Glutamatergic neuron (in vitro differentiated cells): ENCODE data around the gene TNFRSF25. TPM values are rescaled to one million over a fixed set of nuclear protein-coding genes. Genes with fewer than 3 reads are reported as not detected.

Experiments
- DNase-seq: peaks from one replicate; pipeline ENCODE4 v3.0.0; 2022
- H3K27ac Mint-ChIP-seq: one replicate; pipeline ENCODE4 v1.8.0; 2020; ENCODE audit warnings: mild to moderate bottlenecking, mixed read lengths, inconsistent platforms; ENCODE audit not compliant: unreplicated experiment
- H3K27me3 Mint-ChIP-seq: one replicate; pipeline ENCODE4 v1.8.0; 2020; ENCODE audit warnings: mild to moderate bottlenecking, moderate library complexity, mixed read lengths, inconsistent platforms; ENCODE audit not compliant: unreplicated experiment
- H3K36me3 Mint-ChIP-seq: one replicate; pipeline ENCODE4 v1.8.0; 2020; ENCODE audit warnings: mild to moderate bottlenecking, mixed read lengths, inconsistent platforms; ENCODE audit not compliant: unreplicated experiment
- H3K4me1 Mint-ChIP-seq: one replicate; pipeline ENCODE4 v1.8.0; 2020; ENCODE audit warnings: mild to moderate bottlenecking, low read depth, mixed read lengths, inconsistent platforms; ENCODE audit not compliant: unreplicated experiment
- H3K4me3 Mint-ChIP-seq: one replicate; pipeline ENCODE4 v1.8.0; 2020; ENCODE audit warnings: mild to moderate bottlenecking, mixed read lengths, inconsistent platforms; ENCODE audit not compliant: unreplicated experiment
- H3K9me3 Mint-ChIP-seq: one replicate; pipeline ENCODE4 v1.8.0; 2020; ENCODE audit warnings: mild to moderate bottlenecking, moderate library complexity, mixed read lengths, inconsistent platforms; ENCODE audit not compliant: unreplicated experiment
- total RNA-seq: library from RNA; stranded (reverse); fragmentation: NEBNext Ultra II Directional; extraction: Animal tissue kit (Norgen Biotek cat#: 25700); gene quantifications from one replicate; pipeline ENCODE4 v1.2.1, GENCODE V29; 2021; ENCODE audit not compliant: unreplicated experiment
- TF ChIP-seq, protein P1 (sequence below): fragments of 200-600 bp; sonication (generic); IDR thresholded peaks from one replicate; pipeline ENCODE4 v1.5.0; 2021; ENCODE audit not compliant: partially characterized antibody, unreplicated experiment

The TNFRSF25 gene
- total RNA-seq, 1 donor from 2014 or later: 47.5 TPM

DNA sequence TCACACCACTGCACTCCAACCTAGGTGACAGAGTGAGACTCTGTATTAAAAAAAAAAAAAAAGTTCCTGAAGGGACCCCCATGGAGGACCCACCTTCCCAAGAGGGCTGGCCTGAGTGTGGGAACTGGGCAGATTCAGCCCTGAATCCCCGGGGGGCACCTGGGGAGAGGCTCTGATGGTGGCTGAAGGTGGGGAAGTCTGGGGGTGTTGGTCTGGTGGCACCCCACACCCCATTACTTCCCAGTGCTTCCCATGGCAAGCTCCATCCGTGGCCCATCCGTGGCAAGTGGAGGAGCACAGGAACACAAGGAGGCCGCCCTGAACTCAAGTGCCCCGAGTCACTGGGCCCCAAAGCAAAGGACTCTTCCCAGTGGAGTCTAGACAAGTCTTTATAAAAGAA lies 778 bp upstream of the TNFRSF25 start:
- TF ChIP-seq, protein P1, sequence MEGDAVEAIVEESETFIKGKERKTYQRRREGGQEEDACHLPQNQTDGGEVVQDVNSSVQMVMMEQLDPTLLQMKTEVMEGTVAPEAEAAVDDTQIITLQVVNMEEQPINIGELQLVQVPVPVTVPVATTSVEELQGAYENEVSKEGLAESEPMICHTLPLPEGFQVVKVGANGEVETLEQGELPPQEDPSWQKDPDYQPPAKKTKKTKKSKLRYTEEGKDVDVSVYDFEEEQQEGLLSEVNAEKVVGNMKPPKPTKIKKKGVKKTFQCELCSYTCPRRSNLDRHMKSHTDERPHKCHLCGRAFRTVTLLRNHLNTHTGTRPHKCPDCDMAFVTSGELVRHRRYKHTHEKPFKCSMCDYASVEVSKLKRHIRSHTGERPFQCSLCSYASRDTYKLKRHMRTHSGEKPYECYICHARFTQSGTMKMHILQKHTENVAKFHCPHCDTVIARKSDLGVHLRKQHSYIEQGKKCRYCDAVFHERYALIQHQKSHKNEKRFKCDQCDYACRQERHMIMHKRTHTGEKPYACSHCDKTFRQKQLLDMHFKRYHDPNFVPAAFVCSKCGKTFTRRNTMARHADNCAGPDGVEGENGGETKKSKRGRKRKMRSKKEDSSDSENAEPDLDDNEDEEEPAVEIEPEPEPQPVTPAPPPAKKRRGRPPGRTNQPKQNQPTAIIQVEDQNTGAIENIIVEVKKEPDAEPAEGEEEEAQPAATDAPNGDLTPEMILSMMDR: no peak
- Mint-ChIP-seq H3K4me1 (no peaks in the 10 kb centered on the region), H3K4me3 (no peak overlapping the region), H3K36me3 (no peaks in the 10 kb centered on the region), H3K27me3 (peaks cover 11% of the 10 kb centered on the region), H3K27ac (no peak overlapping the region), H3K9me3 (peaks cover 3% of the 10 kb centered on the region)
- no peak for DNase-seq

DNA sequence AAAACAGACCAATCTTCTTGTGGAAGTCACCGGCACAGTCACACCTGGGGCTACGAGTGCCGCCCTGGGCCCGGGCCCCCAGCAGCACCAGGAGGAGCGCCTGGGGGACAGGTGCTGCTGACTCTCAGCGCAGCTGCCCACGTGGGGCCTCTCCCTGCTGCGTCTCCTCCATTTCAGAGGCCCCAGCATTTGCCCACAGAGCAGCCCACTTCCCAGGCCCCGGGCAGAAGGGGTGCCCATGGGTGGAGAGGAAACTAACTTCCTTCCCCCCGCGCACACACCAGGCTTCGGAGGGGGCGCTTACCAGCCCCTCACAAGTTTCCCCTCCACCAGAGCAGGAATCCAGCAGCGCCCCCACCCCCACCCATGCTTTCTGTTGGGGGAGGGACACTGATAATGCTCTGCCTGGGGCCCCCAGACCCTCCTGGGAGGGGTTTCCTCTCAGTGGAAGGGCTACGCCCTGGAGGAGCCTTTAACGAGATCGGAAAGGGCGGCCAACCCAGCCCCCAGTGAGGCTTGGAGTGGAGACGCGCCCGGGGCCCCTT lies 440 bp downstream of the TNFRSF25 start:
- no peak for DNase-seq
- Mint-ChIP-seq H3K4me3 (no peak overlapping the region), H3K27ac (no peak overlapping the region), H3K27me3 (peaks cover 15% of the 10 kb centered on the region), H3K36me3 (no peaks in the 10 kb centered on the region), H3K4me1 (no peaks in the 10 kb centered on the region), H3K9me3 (peaks cover 3% of the 10 kb centered on the region)
- TF ChIP-seq, protein P1: no peak

GRCh38 chr1:6464915-6465314 lies 1.1 kb downstream of the TNFRSF25 start:
- Mint-ChIP-seq H3K9me3 (peaks cover 3% of the 10 kb centered on the region), H3K36me3 (no peaks in the 10 kb centered on the region), H3K27ac (no peak overlapping the region), H3K4me3 (no peak overlapping the region), H3K27me3 (peaks cover 15% of the 10 kb centered on the region), H3K4me1 (no peaks in the 10 kb centered on the region)
- TF ChIP-seq, protein P1: no peak
- no peak for DNase-seq

DNA sequence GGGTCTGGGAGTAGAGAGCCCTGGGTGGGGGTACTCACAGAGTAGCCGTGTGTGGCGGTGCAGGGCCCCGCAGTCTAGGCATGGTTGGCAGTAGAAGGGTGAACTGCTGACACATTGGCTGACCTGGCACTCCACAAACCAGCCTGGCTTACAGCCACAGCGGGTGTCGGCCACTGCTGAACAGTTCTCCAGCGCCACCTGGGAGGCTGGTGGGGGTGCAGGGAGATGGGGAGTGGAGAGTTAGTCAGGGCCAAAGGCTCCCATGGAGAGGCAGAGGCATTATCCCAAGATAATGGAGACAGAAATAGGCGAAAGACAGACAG lies 1.5 kb downstream of the TNFRSF25 start:
- no peak overlapping the region for H3K27ac Mint-ChIP-seq

GRCh38 chr1:6463120-6463412 lies 2.9 kb downstream of the TNFRSF25 start:
- no peak for DNase-seq
- Mint-ChIP-seq H3K36me3 (no peaks in the 10 kb centered on the region), H3K9me3 (peaks cover 4% of the 10 kb centered on the region), H3K4me1 (peaks cover 2% of the 10 kb centered on the region), H3K4me3 (no peak overlapping the region), H3K27me3 (peaks cover 11% of the 10 kb centered on the region), H3K27ac (no peak overlapping the region)
- TF ChIP-seq, protein P1: no peak

More for the DNA sequence above, 1.5 kb downstream of the TNFRSF25 start:
- Mint-ChIP-seq H3K4me1 (peaks cover 2% of the 10 kb centered on the region), H3K9me3 (peaks cover 4% of the 10 kb centered on the region), H3K36me3 (no peaks in the 10 kb centered on the region), H3K27me3 (peaks cover 10% of the 10 kb centered on the region), H3K4me3 (no peak overlapping the region)
- no peak for DNase-seq
- TF ChIP-seq, protein P1: no peak
